ENCODE results near the gene EPHB1. TPM values are rescaled to one million over a fixed set of nuclear protein-coding genes. Genes with fewer than 3 reads are reported as not detected.

The EPHB1 gene
- total RNA-seq, 1 experiment from 2014 or later, result 0.11 TPM

DNA sequence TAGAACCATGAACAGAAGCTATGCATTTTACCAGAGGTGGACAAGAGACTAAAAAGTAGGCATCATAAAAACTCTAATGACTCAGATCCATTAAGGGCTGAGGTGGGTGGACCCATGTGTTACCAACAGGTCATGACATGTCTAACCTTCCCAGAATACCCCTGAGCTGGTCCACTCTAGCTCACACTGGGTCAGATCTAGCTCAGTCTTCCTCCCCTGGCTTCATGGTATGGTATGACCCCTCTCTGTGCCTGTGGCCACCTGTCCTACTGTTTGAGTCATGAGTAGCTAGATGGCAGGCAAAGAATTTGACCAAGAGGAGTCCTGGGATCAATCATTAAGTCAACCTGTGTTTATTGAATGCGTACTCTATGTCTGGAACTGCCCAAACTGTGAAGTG lies 340.4 kb downstream of the EPHB1 start:
- Histone ChIP-seq H3K27ac (ENCODE audit: low read depth, low read length, poor library complexity, severe bottlenecking) (no peak overlapping the region), H3K4me1 (ENCODE audit: insufficient read depth, low read length, poor library complexity, severe bottlenecking) (no peaks in the 10 kb centered on the region), H3K9me3 (ENCODE audit: low read depth, low read length, poor library complexity, severe bottlenecking) (no peaks in the 10 kb centered on the region), H3K4me3 (ENCODE audit: low read depth, low read length, poor library complexity, severe bottlenecking) (no peak overlapping the region), H3K36me3 (ENCODE audit: insufficient read depth, low read length, poor library complexity, severe bottlenecking) (no peaks in the 10 kb centered on the region), H3K27me3 (replicated peaks; ENCODE audit: insufficient read depth, low read depth, low read length, poor library complexity) (peaks cover 4% of the 10 kb centered on the region)
- POLR2A ChIA-PET (ENCODE audit: low non-redundant PET), result interaction anchor here (0.6 kb wide), 1 partner anchor 1790 kb away, joined by 3 read pairs; no protein-coding TSS in a partner anchor
- intact Hi-C loops (cut with micrococcal nuclease; ENCODE audit: unreplicated experiment), result no loop called here
- CTCF ChIA-PET, result no interaction called here
- BruUV-seq (replicated peaks), result no TSS peak
- DNase-seq (ENCODE audit: low spot score), result no peak
- TF ChIP-seq CTCF (conservative IDR thresholded peaks at IDR 0.05; ENCODE audit: low read depth, low read length) (no peak), EZH2 (IDR thresholded peaks at IDR 0.05; ENCODE audit: borderline replicate concordance, low read depth, low read length, poor library complexity, severe bottlenecking) (no peak)

GRCh38 chr3:135136361-135137100 lies 341.5 kb downstream of the EPHB1 start:
- BruUV-seq (replicated peaks), result no TSS peak
- H3K36me3 ChIP-seq (ENCODE audit: insufficient read depth, low read length, poor library complexity, severe bottlenecking), result no peaks in the 10 kb centered on the region
- TF ChIP-seq CTCF (conservative IDR thresholded peaks at IDR 0.05; ENCODE audit: low read depth, low read length) (no peak), EZH2 (IDR thresholded peaks at IDR 0.05; ENCODE audit: borderline replicate concordance, low read depth, low read length, poor library complexity, severe bottlenecking) (no peak)
- no peak overlapping the region for H3K27ac ChIP-seq (ENCODE audit: low read depth, low read length, poor library complexity, severe bottlenecking)
- no peaks in the 10 kb centered on the region for H3K9me3 ChIP-seq (ENCODE audit: low read depth, low read length, poor library complexity, severe bottlenecking)
- no peak for DNase-seq (ENCODE audit: low spot score)
- POLR2A ChIA-PET (ENCODE audit: low non-redundant PET), result no interaction called here
- H3K4me3 ChIP-seq (ENCODE audit: low read depth, low read length, poor library complexity, severe bottlenecking), result no peak overlapping the region
- intact Hi-C loops (cut with micrococcal nuclease; ENCODE audit: unreplicated experiment), result no loop called here
- H3K4me1 ChIP-seq (ENCODE audit: insufficient read depth, low read length, poor library complexity, severe bottlenecking), result no peaks in the 10 kb centered on the region
- CTCF ChIA-PET, result no interaction called here
- peaks cover 4% of the 10 kb centered on the region for H3K27me3 ChIP-seq (replicated peaks; ENCODE audit: insufficient read depth, low read depth, low read length, poor library complexity)

DNA sequence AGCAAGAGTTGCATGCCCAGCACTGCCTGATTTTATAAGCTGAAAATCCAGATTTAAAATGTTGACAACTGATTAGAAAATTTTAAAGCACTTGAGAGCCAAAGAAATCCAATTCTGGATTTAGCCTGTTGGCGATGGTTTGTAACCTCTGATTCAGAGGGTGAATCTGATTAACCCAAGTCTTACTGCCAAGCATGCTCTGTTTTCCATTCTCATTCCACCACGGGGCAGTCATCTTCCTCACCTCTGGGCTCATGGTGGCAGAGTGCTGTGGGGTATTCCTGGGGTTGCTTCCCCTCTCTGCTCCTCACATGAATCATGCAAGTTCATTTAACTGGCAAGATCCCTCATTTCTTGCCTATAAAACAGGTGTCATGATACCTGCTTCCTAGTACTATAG lies 342.2 kb downstream of the EPHB1 start:
- CTCF ChIA-PET, result no interaction called here
- DNase-seq (ENCODE audit: low spot score), result no peak
- POLR2A ChIA-PET (ENCODE audit: low non-redundant PET), result no interaction called here
- no TSS peak for BruUV-seq (replicated peaks)
- no peaks in the 10 kb centered on the region for H3K4me1 ChIP-seq (ENCODE audit: insufficient read depth, low read length, poor library complexity, severe bottlenecking)
- H3K27me3 ChIP-seq (replicated peaks; ENCODE audit: insufficient read depth, low read depth, low read length, poor library complexity), result no peaks in the 10 kb centered on the region
- no peaks in the 10 kb centered on the region for H3K36me3 ChIP-seq (ENCODE audit: insufficient read depth, low read length, poor library complexity, severe bottlenecking)
- TF ChIP-seq EZH2 (IDR thresholded peaks at IDR 0.05; ENCODE audit: borderline replicate concordance, low read depth, low read length, poor library complexity, severe bottlenecking) (no peak), CTCF (conservative IDR thresholded peaks at IDR 0.05; ENCODE audit: low read depth, low read length) (no peak)
- no peak overlapping the region for H3K4me3 ChIP-seq (ENCODE audit: low read depth, low read length, poor library complexity, severe bottlenecking)
- H3K9me3 ChIP-seq (ENCODE audit: low read depth, low read length, poor library complexity, severe bottlenecking), result no peaks in the 10 kb centered on the region
- intact Hi-C loops (cut with micrococcal nuclease; ENCODE audit: unreplicated experiment), result no loop called here
- no peak overlapping the region for H3K27ac ChIP-seq (ENCODE audit: low read depth, low read length, poor library complexity, severe bottlenecking)

All from A673 (cell line).